ENCODE measurements around the gene KNDC1. TPM values are rescaled to one million over a fixed set of nuclear protein-coding genes. Genes with fewer than 3 reads are reported as not detected.

The KNDC1 gene
- total RNA-seq, 1 donor from 2014 or later = 0.54 TPM

- DNase-seq (ENCODE audit: low spot score) = no peak
- Mint-ChIP-seq H3K9me3 (no peaks in the 10 kb centered on the region), H3K27ac (no peak overlapping the region), H3K4me1 (ENCODE audit: low read depth) (no peaks in the 10 kb centered on the region), H3K36me3 (ENCODE audit: low read depth) (no peaks in the 10 kb centered on the region), H3K27me3 (ENCODE audit: insufficient read depth) (no peaks in the 10 kb centered on the region), H3K4me3 (no peak overlapping the region)
- intact Hi-C loops (cut with micrococcal nuclease) = no loop called here
Observed at GRCh38 chr10:133209641-133210040, 49.6 kb downstream of the KNDC1 start.

- no peak for DNase-seq (ENCODE audit: low spot score)
- H3K27me3 Mint-ChIP-seq (ENCODE audit: insufficient read depth) = no peaks in the 10 kb centered on the region
- H3K4me3 Mint-ChIP-seq = no peak overlapping the region
- no peak overlapping the region for H3K27ac Mint-ChIP-seq
- no peaks in the 10 kb centered on the region for H3K4me1 Mint-ChIP-seq (ENCODE audit: low read depth)
- H3K9me3 Mint-ChIP-seq = no peaks in the 10 kb centered on the region
- H3K36me3 Mint-ChIP-seq (ENCODE audit: low read depth) = no peaks in the 10 kb centered on the region
- intact Hi-C loops (cut with micrococcal nuclease) = no loop called here
Observed at GRCh38 chr10:133210398-133211140, 50.5 kb downstream of the KNDC1 start.

GRCh38 chr10:133211141-133211830 lies 51.3 kb downstream of the KNDC1 start:
- no peaks in the 10 kb centered on the region for H3K9me3 Mint-ChIP-seq
- intact Hi-C loops (cut with micrococcal nuclease) = no loop called here
- DNase-seq (ENCODE audit: low spot score) = no peak

GRCh38 chr10:133211959-133212852 lies 52.2 kb downstream of the KNDC1 start:
- intact Hi-C loops (cut with micrococcal nuclease) = no loop called here
- H3K27ac Mint-ChIP-seq = no peak overlapping the region
- no peaks in the 10 kb centered on the region for H3K36me3 Mint-ChIP-seq (ENCODE audit: low read depth)
- no peak overlapping the region for H3K4me3 Mint-ChIP-seq
- H3K9me3 Mint-ChIP-seq = no peaks in the 10 kb centered on the region
- H3K27me3 Mint-ChIP-seq (ENCODE audit: insufficient read depth) = no peaks in the 10 kb centered on the region
- no peaks in the 10 kb centered on the region for H3K4me1 Mint-ChIP-seq (ENCODE audit: low read depth)
- DNase-seq (ENCODE audit: low spot score) = no peak

More at GRCh38 chr10:133211141-133211830, 51.3 kb downstream of the KNDC1 start:
- no peaks in the 10 kb centered on the region for H3K27me3 Mint-ChIP-seq (ENCODE audit: insufficient read depth)
- H3K27ac Mint-ChIP-seq = no peak overlapping the region
- H3K4me1 Mint-ChIP-seq (ENCODE audit: low read depth) = no peaks in the 10 kb centered on the region
- no peak overlapping the region for H3K4me3 Mint-ChIP-seq
- H3K36me3 Mint-ChIP-seq (ENCODE audit: low read depth) = no peaks in the 10 kb centered on the region

DNA sequence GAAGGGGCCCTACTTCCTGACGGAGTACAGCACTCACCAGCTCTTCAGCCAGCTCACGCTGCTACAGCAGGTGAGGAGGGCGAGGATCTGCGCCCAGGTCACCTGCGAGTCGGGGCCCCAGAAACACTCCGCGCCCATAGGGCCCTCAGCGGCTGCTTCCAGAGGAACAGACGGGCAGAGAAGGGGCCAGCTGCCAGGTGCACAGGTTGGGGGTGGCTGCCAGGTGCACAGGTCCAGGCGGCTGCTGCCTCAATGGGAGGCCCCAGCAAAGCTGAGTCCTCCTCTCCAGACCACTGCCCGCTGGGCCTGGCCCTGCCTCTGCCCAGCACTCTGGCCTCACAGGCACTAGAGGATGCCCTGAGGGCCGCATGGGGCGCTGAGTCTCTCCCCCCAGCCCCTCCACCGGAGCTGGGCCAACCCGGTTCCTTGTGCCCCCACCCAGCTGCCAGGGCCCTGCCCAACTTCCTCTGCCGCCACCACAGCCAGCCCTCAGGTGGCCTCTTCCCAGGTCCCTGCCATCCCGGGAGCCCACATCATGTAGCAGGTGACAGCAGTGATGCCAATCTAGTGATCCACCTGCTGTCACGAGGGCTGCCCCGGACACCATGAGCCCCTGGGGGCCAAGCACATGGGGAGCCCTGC lies 53.0 kb downstream of the KNDC1 start:
- Mint-ChIP-seq H3K9me3 (no peaks in the 10 kb centered on the region), H3K36me3 (ENCODE audit: low read depth) (no peaks in the 10 kb centered on the region), H3K27ac (no peak overlapping the region), H3K4me1 (ENCODE audit: low read depth) (no peaks in the 10 kb centered on the region), H3K27me3 (ENCODE audit: insufficient read depth) (no peaks in the 10 kb centered on the region), H3K4me3 (no peak overlapping the region)
- DNase-seq (ENCODE audit: low spot score) = no peak
- intact Hi-C loops (cut with micrococcal nuclease) = no loop called here

DNA sequence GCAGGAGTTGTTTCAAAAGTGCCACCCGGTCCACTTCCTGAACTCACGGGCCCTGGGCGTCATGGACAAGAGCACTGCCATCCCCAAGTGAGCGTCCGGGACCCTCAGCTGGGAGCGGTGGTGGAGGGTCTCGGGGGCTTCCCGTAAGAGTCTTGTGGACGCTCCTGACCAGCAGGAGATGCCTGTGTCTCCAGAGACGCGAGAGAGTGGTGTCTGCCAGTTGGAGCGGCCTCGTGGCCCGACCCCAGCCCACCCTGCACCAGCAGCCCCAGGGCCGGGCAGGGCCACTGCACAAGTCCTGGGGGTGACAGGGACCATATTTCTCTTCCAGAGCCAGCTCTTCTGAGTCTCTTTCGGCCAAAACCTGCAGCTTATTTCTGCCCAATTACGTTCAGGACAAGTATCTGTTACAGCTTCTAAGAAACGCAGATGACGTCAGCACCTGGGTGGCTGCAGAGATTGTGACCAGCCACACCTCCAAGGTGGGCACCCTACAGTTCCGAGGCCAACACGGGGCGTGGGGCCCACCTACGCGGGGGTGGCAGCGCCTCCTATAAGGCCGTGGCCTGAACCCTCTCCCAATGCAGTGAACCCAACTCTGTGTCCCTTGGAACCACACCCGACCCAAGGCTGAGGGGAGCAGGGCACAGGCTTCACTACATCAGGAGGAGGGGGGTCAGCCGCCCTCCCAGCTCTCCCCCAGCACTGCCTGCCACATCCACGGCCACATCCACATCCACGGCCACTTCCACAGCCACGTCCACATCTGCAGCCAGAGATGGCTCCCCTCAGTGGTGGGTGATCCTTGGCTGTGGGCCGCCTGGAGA lies 53.8 kb downstream of the KNDC1 start:
- Mint-ChIP-seq H3K4me1 (ENCODE audit: low read depth) (no peaks in the 10 kb centered on the region), H3K4me3 (no peak overlapping the region), H3K9me3 (no peaks in the 10 kb centered on the region), H3K36me3 (ENCODE audit: low read depth) (no peaks in the 10 kb centered on the region), H3K27ac (no peak overlapping the region), H3K27me3 (ENCODE audit: insufficient read depth) (no peaks in the 10 kb centered on the region)
- DNase-seq (ENCODE audit: low spot score) = no peak
- intact Hi-C loops (cut with micrococcal nuclease) = no loop called here

- intact Hi-C loops (cut with micrococcal nuclease) = no loop called here
- no peaks in the 10 kb centered on the region for H3K27me3 Mint-ChIP-seq (ENCODE audit: insufficient read depth)
- H3K27ac Mint-ChIP-seq = no peak overlapping the region
- no peak for DNase-seq (ENCODE audit: low spot score)
- H3K9me3 Mint-ChIP-seq = no peaks in the 10 kb centered on the region
- no peak overlapping the region for H3K4me3 Mint-ChIP-seq
- no peaks in the 10 kb centered on the region for H3K4me1 Mint-ChIP-seq (ENCODE audit: low read depth)
- no peaks in the 10 kb centered on the region for H3K36me3 Mint-ChIP-seq (ENCODE audit: low read depth)
Observed at GRCh38 chr10:133214468-133215410, 54.7 kb downstream of the KNDC1 start.

DNA sequence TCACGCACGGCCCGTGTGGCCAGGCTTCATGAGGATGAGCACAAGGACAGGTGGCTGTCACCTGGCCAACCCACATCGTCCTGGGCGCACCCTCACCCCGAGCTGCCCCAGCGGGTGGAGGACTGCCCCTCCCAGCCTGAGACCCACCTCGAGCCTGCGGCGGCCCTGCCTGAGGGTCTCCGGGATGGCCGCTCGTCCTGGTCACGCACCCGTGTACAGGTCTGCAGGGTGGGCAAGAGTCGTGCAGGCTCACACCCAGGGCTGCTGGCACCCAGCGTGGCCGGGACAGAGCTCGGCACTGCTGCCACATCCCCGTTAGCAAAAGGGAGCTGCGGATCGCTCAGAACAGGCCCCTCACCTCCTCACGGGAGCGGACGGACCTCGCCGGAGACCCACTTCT lies 55.6 kb downstream of the KNDC1 start:
- no peak for DNase-seq (ENCODE audit: low spot score)
- intact Hi-C loops (cut with micrococcal nuclease) = no loop called here
- no peaks in the 10 kb centered on the region for H3K9me3 Mint-ChIP-seq
- no peaks in the 10 kb centered on the region for H3K27me3 Mint-ChIP-seq (ENCODE audit: insufficient read depth)
- no peak overlapping the region for H3K4me3 Mint-ChIP-seq
- no peaks in the 10 kb centered on the region for H3K36me3 Mint-ChIP-seq (ENCODE audit: low read depth)
- no peaks in the 10 kb centered on the region for H3K4me1 Mint-ChIP-seq (ENCODE audit: low read depth)
- H3K27ac Mint-ChIP-seq = no peak overlapping the region

- Mint-ChIP-seq H3K36me3 (ENCODE audit: low read depth) (no peaks in the 10 kb centered on the region), H3K27ac (no peak overlapping the region), H3K27me3 (ENCODE audit: insufficient read depth) (no peaks in the 10 kb centered on the region), H3K9me3 (no peaks in the 10 kb centered on the region), H3K4me1 (ENCODE audit: low read depth) (no peaks in the 10 kb centered on the region), H3K4me3 (no peak overlapping the region)
- intact Hi-C loops (cut with micrococcal nuclease) = no loop called here
- DNase-seq (ENCODE audit: low spot score) = no peak
Observed at GRCh38 chr10:133216776-133217175, 56.8 kb downstream of the KNDC1 start.

- H3K36me3 Mint-ChIP-seq (ENCODE audit: low read depth) = no peaks in the 10 kb centered on the region
- intact Hi-C loops (cut with micrococcal nuclease) = no loop called here
- no peak overlapping the region for H3K27ac Mint-ChIP-seq
- no peaks in the 10 kb centered on the region for H3K9me3 Mint-ChIP-seq
- H3K4me3 Mint-ChIP-seq = no peak overlapping the region
- no peak for DNase-seq (ENCODE audit: low spot score)
- no peaks in the 10 kb centered on the region for H3K4me1 Mint-ChIP-seq (ENCODE audit: low read depth)
- no peaks in the 10 kb centered on the region for H3K27me3 Mint-ChIP-seq (ENCODE audit: insufficient read depth)
Observed at GRCh38 chr10:133217800-133218589, 58.0 kb downstream of the KNDC1 start.

DNA sequence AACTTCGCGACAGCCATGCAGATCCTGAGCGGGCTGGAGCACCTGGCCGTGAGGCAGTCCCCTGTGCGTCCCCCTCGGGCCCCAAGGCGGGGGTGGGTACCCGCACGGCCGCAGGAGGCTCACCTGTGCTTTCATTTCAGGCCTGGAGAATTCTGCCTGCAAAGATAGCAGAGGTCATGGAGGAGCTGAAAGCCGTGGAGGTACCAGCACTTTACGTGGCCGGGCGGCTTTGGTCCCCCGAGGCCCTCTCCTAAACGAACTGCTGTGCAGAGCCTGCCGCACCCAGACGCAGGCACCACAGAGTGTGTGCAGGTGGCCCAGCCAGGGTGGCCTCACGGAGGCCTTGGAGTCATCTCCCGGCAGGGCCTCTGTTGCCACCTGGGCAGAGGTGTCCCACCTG lies 58.9 kb downstream of the KNDC1 start:
- H3K27me3 Mint-ChIP-seq (ENCODE audit: insufficient read depth) = no peaks in the 10 kb centered on the region
- no peaks in the 10 kb centered on the region for H3K9me3 Mint-ChIP-seq
- H3K4me1 Mint-ChIP-seq (ENCODE audit: low read depth) = no peaks in the 10 kb centered on the region
- no peak overlapping the region for H3K4me3 Mint-ChIP-seq
- no peaks in the 10 kb centered on the region for H3K36me3 Mint-ChIP-seq (ENCODE audit: low read depth)
- no peak for DNase-seq (ENCODE audit: low spot score)
- intact Hi-C loops (cut with micrococcal nuclease) = no loop called here
- H3K27ac Mint-ChIP-seq = no peak overlapping the region

All from activated T-helper 1 cell treated with anti-CD3 and anti-CD28 coated beads, Interleukin-12 subunit alpha, Interleukin-12 subunit beta, Interleukin-2, Interleukin-4 antibody, amounts not matched to agents 30 ng/mL and 10 ng/mL and 1 ng/mL, durations not matched to agents 14 hours and 24 hours and 36 hours (primary cell).